ENCODE results near the gene ARSG.
"Not testable (repeated sequence)": the region's sequence is repeated elsewhere in the genome, so short reads cannot be mapped to it uniquely, and the experiment has no call there.

ARSG gene

GRCh38 chr17:68276339-68276738 is 15.0 kb upstream of the ARSG start:
- DNase-seq (ENCODE audit: low read depth in 2 of 3, low spot score in 1 of 3): not testable (repeated sequence)

- DNase-seq (ENCODE audit: low read depth in 2 of 3, low spot score in 1 of 3): no peak
These were observed 13.5 kb upstream of the ARSG start for GRCh38 chr17:68277807-68278206.

- DNase-seq (ENCODE audit: low read depth in 2 of 3, low spot score in 1 of 3): not testable (repeated sequence)
These were observed 9.3 kb upstream of the ARSG start for GRCh38 chr17:68281965-68282364.

- DNase-seq (ENCODE audit: low read depth in 2 of 3, low spot score in 1 of 3): no peak
These were observed 2.9 kb upstream of the ARSG start for GRCh38 chr17:68288375-68288774.

- no peak for DNase-seq (ENCODE audit: low read depth in 2 of 3, low spot score in 1 of 3)
These were observed 2.5 kb upstream of the ARSG start for GRCh38 chr17:68288804-68289203.

GRCh38 chr17:68289473-68289872 is 1.8 kb upstream of the ARSG start:
- DNase-seq (ENCODE audit: low read depth in 2 of 3, low spot score in 1 of 3): no peak

GRCh38 chr17:68289936-68290267 is 1.4 kb upstream of the ARSG start:
- DNase-seq (ENCODE audit: low read depth in 2 of 3, low spot score in 1 of 3): no peak

GRCh38 chr17:68290268-68290954 is 884 bp upstream of the ARSG start:
- DNase-seq (ENCODE audit: low read depth in 2 of 3, low spot score in 1 of 3): peak in 1 of 3 donors; percentile 43

GRCh38 chr17:68291836-68292688 is 767 bp downstream of the ARSG start:
- DNase-seq (ENCODE audit: low read depth in 2 of 3, low spot score in 1 of 3): peak; percentile 68 to 80 (median 75)

GRCh38 chr17:68292689-68293040 is 1.4 kb downstream of the ARSG start:
- no peak for DNase-seq (ENCODE audit: low read depth in 2 of 3, low spot score in 1 of 3)

- no peak for DNase-seq (ENCODE audit: low read depth in 2 of 3, low spot score in 1 of 3)
These were observed 2.3 kb downstream of the ARSG start for GRCh38 chr17:68293490-68294195.

GRCh38 chr17:68294196-68294555 is 2.9 kb downstream of the ARSG start:
- no peak for DNase-seq (ENCODE audit: low read depth in 2 of 3, low spot score in 1 of 3)

- DNase-seq (ENCODE audit: low read depth in 2 of 3, low spot score in 1 of 3): no peak
These were observed 3.3 kb downstream of the ARSG start for GRCh38 chr17:68294617-68295016.

- DNase-seq (ENCODE audit: low read depth in 2 of 3, low spot score in 1 of 3): peak in 1 of 3 donors; percentile 42
These were observed 3.8 kb downstream of the ARSG start for GRCh38 chr17:68295086-68295485.

- DNase-seq (ENCODE audit: low read depth in 2 of 3, low spot score in 1 of 3): no peak
These were observed 5.2 kb downstream of the ARSG start for GRCh38 chr17:68296217-68297191.

- no peak for DNase-seq (ENCODE audit: low read depth in 2 of 3, low spot score in 1 of 3)
These were observed 5.9 kb downstream of the ARSG start for GRCh38 chr17:68297195-68297594.

- DNase-seq (ENCODE audit: low read depth in 2 of 3, low spot score in 1 of 3): no peak
These were observed 7.3 kb downstream of the ARSG start for GRCh38 chr17:68298601-68299000.

- DNase-seq (ENCODE audit: low read depth in 2 of 3, low spot score in 1 of 3): no peak
These were observed 8.5 kb downstream of the ARSG start for GRCh38 chr17:68299817-68300216.

- no peak for DNase-seq (ENCODE audit: low read depth in 2 of 3, low spot score in 1 of 3)
These were observed 10.2 kb downstream of the ARSG start for GRCh38 chr17:68301438-68301959.

- DNase-seq (ENCODE audit: low read depth in 2 of 3, low spot score in 1 of 3): no peak
These were observed 10.8 kb downstream of the ARSG start for GRCh38 chr17:68302066-68302564.

GRCh38 chr17:68302666-68303065 is 11.4 kb downstream of the ARSG start:
- DNase-seq (ENCODE audit: low read depth in 2 of 3, low spot score in 1 of 3): no peak
